ENCODE measurements around the gene NOP16. TPM values are rescaled to one million over a fixed set of nuclear protein-coding genes. Genes with fewer than 3 reads are reported as not detected.

Gene NOP16
- polyA plus RNA-seq, 1 experiment: 36.8 TPM

GRCh38 chr5:176383248-176383905, 5.0 kb downstream of the NOP16 start:
- TF ChIP-seq, protein P1, sequence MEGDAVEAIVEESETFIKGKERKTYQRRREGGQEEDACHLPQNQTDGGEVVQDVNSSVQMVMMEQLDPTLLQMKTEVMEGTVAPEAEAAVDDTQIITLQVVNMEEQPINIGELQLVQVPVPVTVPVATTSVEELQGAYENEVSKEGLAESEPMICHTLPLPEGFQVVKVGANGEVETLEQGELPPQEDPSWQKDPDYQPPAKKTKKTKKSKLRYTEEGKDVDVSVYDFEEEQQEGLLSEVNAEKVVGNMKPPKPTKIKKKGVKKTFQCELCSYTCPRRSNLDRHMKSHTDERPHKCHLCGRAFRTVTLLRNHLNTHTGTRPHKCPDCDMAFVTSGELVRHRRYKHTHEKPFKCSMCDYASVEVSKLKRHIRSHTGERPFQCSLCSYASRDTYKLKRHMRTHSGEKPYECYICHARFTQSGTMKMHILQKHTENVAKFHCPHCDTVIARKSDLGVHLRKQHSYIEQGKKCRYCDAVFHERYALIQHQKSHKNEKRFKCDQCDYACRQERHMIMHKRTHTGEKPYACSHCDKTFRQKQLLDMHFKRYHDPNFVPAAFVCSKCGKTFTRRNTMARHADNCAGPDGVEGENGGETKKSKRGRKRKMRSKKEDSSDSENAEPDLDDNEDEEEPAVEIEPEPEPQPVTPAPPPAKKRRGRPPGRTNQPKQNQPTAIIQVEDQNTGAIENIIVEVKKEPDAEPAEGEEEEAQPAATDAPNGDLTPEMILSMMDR (IDR thresholded peaks at IDR 0.05; ENCODE audit: insufficient read depth, low read depth, low read length): no peak
- POLR2A ChIA-PET: no interaction called here
- CTCF ChIA-PET: no interaction called here
- Histone ChIP-seq H3K36me3 (ENCODE audit: control insufficient read depth, insufficient read depth, low read length) (peaks cover 10% of the 10 kb centered on the region), H3K4me3 (ENCODE audit: low read depth, low read length) (no peak overlapping the region), H3K27me3 (ENCODE audit: control insufficient read depth, insufficient read depth, low read length) (no peaks in the 10 kb centered on the region)
- DNase-seq (ENCODE audit: low read depth): no peak

- H3K36me3 ChIP-seq (ENCODE audit: control insufficient read depth, insufficient read depth, low read length): peaks cover 10% of the 10 kb centered on the region
- no peak for DNase-seq (ENCODE audit: low read depth)
- ChIA-PET CTCF (no interaction called here), POLR2A (no interaction called here)
- H3K4me3 ChIP-seq (ENCODE audit: low read depth, low read length): no peak overlapping the region
- TF ChIP-seq, protein P1 (IDR thresholded peaks at IDR 0.05; ENCODE audit: insufficient read depth, low read depth, low read length): no peak
- H3K27me3 ChIP-seq (ENCODE audit: control insufficient read depth, insufficient read depth, low read length): no peaks in the 10 kb centered on the region
These were observed 5.7 kb downstream of the NOP16 start for GRCh38 chr5:176382721-176383120.

GRCh38 chr5:176381979-176382378, 6.4 kb downstream of the NOP16 start:
- DNase-seq (ENCODE audit: low read depth): no peak
- H3K4me3 ChIP-seq (ENCODE audit: low read depth, low read length): no peak overlapping the region
- H3K27me3 ChIP-seq (ENCODE audit: control insufficient read depth, insufficient read depth, low read length): no peaks in the 10 kb centered on the region
- ChIA-PET CTCF (no interaction called here), POLR2A (no interaction called here)
- TF ChIP-seq, protein P1 (IDR thresholded peaks at IDR 0.05; ENCODE audit: insufficient read depth, low read depth, low read length): no peak
- peaks cover 10% of the 10 kb centered on the region for H3K36me3 ChIP-seq (ENCODE audit: control insufficient read depth, insufficient read depth, low read length)

GRCh38 chr5:176381423-176381822, 7.0 kb downstream of the NOP16 start:
- DNase-seq (ENCODE audit: low read depth): no peak
- TF ChIP-seq, protein P1 (IDR thresholded peaks at IDR 0.05; ENCODE audit: insufficient read depth, low read depth, low read length): no peak
- ChIA-PET CTCF (interaction anchor here (0.6 kb wide), 1 partner anchor 240 kb away, joined by 3 read pairs; no protein-coding TSS in a partner anchor), POLR2A (no interaction called here)
- no peaks in the 10 kb centered on the region for H3K27me3 ChIP-seq (ENCODE audit: control insufficient read depth, insufficient read depth, low read length)
- H3K4me3 ChIP-seq (ENCODE audit: low read depth, low read length): no peak overlapping the region
- peaks cover 10% of the 10 kb centered on the region for H3K36me3 ChIP-seq (ENCODE audit: control insufficient read depth, insufficient read depth, low read length)

DNA sequence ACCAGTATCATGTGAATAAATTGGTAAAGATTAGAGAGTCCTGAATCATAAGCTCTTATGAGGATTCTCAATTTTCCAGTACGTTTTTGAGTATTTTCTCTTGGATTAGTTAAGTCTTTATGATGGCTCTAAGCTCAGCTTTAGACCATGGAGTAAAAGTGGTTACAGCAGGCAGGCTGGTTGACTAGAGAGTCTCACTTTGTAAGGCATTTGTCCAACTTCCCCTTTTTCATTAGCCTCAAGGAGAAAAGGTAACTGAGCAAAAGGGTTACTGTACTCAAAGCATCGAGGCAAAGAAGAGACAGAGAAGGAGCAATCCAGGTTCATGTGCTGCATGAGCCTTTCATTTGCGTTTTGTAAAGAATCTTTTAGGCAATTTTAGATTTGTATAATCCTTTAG, 8.5 kb downstream of the NOP16 start:
- Histone ChIP-seq H3K36me3 (ENCODE audit: control insufficient read depth, insufficient read depth, low read length) (peaks cover 8% of the 10 kb centered on the region), H3K4me3 (ENCODE audit: low read depth, low read length) (no peak overlapping the region), H3K27me3 (ENCODE audit: control insufficient read depth, insufficient read depth, low read length) (no peaks in the 10 kb centered on the region)
- TF ChIP-seq, protein P1 (IDR thresholded peaks at IDR 0.05; ENCODE audit: insufficient read depth, low read depth, low read length): no peak
- ChIA-PET POLR2A (no interaction called here), CTCF (interaction anchor here (1.1 kb wide), 1 partner anchor 19 kb away, joined by 6 read pairs; the partner anchor contains the start of gene KIAA1191)
- no peak for DNase-seq (ENCODE audit: low read depth)
